Tibial nerve (tissue), 3 donors: ENCODE results near the gene HOXC10.

Experiments used
- CTCF ChIP-seq, 5 experiments: fragments of 200-600 bp in 3 of 5; fragments of 450-650 bp in 2 of 5; sonication (generic) in 3 of 5; IDR thresholded peaks; one replicate each; pipeline ENCODE4 v1.5.1; 2016 to 2019; ENCODE audit warnings: antibody characterized with exemption in 5 of 5, mild to moderate bottlenecking in 3 of 5, moderate library complexity in 2 of 5
- POLR2A ChIP-seq, 2 donors: fragments of 450-650 bp; IDR thresholded peaks; one replicate each; pipeline ENCODE4 v1.6.1; 2017; ENCODE audit warnings: antibody characterized with exemption in 2 of 2, mild to moderate bottlenecking in 2 of 2, moderate library complexity in 2 of 2

GRCh38 chr12:53935383-53936341, 49.3 kb upstream of the HOXC10 start:
- TF ChIP-seq POLR2A (IDR thresholded peaks at IDR 0.05) = no peak
- TF ChIP-seq CTCF (IDR thresholded peaks at IDR 0.05) = no peak
